GM18870 (cell line): Measurements from ENCODE around the gene NUFIP2.
"Not testable (repeated sequence)": the region's sequence is repeated elsewhere in the genome, so short reads cannot be mapped to it uniquely, and the experiment has no call there.

Source experiments
- ATAC-seq: cut with Tn5 transposase; IDR thresholded peaks from one replicate; pipeline ENCODE4 v1.9.1; 2021; ENCODE audit warnings: moderate library complexity; ENCODE audit not compliant: unreplicated experiment

The NUFIP2 gene

GRCh38 chr17:29238133-29238850 is 55.7 kb downstream of the NUFIP2 start:
- no peak for ATAC-seq

GRCh38 chr17:29237476-29238132 is 56.3 kb downstream of the NUFIP2 start:
- ATAC-seq, result no peak

GRCh38 chr17:29235904-29236303 is 58.0 kb downstream of the NUFIP2 start:
- ATAC-seq, result no peak

GRCh38 chr17:29234972-29235371 is 59.0 kb downstream of the NUFIP2 start:
- not testable (repeated sequence) for ATAC-seq

- ATAC-seq, result no peak
Observed at GRCh38 chr17:29233301-29233700, 60.6 kb downstream of the NUFIP2 start.

GRCh38 chr17:29225396-29225795 is 68.6 kb downstream of the NUFIP2 start:
- ATAC-seq, result no peak

- ATAC-seq, result not testable (repeated sequence)
Observed at GRCh38 chr17:29221338-29221737, 72.6 kb downstream of the NUFIP2 start.

- peak; percentile 50 for ATAC-seq
Observed at GRCh38 chr17:29219378-29220047, 74.4 kb downstream of the NUFIP2 start.

- no peak for ATAC-seq
Observed at GRCh38 chr17:29216856-29217255, 77.1 kb downstream of the NUFIP2 start.

- no peak for ATAC-seq
Observed at GRCh38 chr17:29216181-29216580, 77.8 kb downstream of the NUFIP2 start.

GRCh38 chr17:29215717-29216116 is 78.2 kb downstream of the NUFIP2 start:
- ATAC-seq, result no peak

- ATAC-seq, result no peak
Observed at GRCh38 chr17:29215174-29215573, 78.8 kb downstream of the NUFIP2 start.

GRCh38 chr17:29214215-29215146 is 79.5 kb downstream of the NUFIP2 start:
- no peak for ATAC-seq

- ATAC-seq, result no peak
Observed at GRCh38 chr17:29212681-29213121, 81.2 kb downstream of the NUFIP2 start.

- ATAC-seq, result no peak
Observed at GRCh38 chr17:29212094-29212631, 81.8 kb downstream of the NUFIP2 start.

- no peak for ATAC-seq
Observed at GRCh38 chr17:29210879-29211278, 83.1 kb downstream of the NUFIP2 start.

GRCh38 chr17:29209073-29209472 is 84.9 kb downstream of the NUFIP2 start:
- ATAC-seq, result no peak

GRCh38 chr17:29207975-29208374 is 86.0 kb downstream of the NUFIP2 start:
- no peak for ATAC-seq
